OCI-LY1 (cell line): ENCODE data around the gene STX18.

ENCODE experiments used
- EZH2 ChIP-seq: fragments of 200-600 bp; sonication (generic), shearing (Covaris generic); IDR thresholded peaks from 2 replicates; pipeline ENCODE4 v1.8.0; 2017; ENCODE audit warnings: borderline replicate concordance, mixed run types, mild to moderate bottlenecking, antibody characterized with exemption, low read length, moderate library complexity, mixed read lengths
- TF ChIP-seq, protein P1 (sequence below): fragments of 200-600 bp; sonication (generic), shearing (Covaris generic); IDR thresholded peaks from 2 replicates; pipeline ENCODE4 v1.5.1; 2017; ENCODE audit warnings: mild to moderate bottlenecking, antibody characterized with exemption, low read length, moderate library complexity, mixed read lengths

DNA sequence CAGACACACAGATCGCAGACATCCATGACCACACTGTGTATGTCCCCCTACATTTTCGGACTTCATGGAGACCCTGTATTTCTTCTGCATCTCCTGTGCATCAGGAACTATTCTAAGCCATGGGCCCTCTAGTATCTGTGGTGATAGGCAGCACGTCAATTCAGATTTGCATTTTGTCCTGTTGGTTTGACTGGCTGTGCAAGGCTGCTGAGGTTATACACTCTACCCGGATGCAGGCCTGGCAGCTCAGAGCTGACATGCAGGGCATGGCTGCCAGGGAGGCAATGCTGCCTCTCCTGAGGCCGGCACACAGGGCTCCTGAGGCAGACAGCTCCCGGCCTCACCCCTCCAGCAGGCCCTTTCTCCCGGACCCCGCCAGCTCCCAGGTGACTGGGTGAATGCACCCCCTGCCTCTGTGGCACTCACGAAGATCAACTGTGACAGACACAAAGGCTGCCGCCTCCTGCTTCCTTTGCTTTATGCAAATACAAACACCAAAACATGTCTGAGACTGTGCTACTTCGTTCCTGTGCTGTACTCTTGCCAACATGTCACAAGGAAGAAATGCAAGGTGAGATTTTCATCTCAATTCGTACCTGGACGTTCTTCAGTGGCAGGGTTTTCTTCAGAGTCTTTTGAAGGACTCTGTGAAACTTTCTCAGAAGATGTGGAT is 103.9 kb downstream of the STX18 start:
- TF ChIP-seq, protein P1, sequence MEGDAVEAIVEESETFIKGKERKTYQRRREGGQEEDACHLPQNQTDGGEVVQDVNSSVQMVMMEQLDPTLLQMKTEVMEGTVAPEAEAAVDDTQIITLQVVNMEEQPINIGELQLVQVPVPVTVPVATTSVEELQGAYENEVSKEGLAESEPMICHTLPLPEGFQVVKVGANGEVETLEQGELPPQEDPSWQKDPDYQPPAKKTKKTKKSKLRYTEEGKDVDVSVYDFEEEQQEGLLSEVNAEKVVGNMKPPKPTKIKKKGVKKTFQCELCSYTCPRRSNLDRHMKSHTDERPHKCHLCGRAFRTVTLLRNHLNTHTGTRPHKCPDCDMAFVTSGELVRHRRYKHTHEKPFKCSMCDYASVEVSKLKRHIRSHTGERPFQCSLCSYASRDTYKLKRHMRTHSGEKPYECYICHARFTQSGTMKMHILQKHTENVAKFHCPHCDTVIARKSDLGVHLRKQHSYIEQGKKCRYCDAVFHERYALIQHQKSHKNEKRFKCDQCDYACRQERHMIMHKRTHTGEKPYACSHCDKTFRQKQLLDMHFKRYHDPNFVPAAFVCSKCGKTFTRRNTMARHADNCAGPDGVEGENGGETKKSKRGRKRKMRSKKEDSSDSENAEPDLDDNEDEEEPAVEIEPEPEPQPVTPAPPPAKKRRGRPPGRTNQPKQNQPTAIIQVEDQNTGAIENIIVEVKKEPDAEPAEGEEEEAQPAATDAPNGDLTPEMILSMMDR: no peak
- no peak for TF ChIP-seq EZH2
